Activated CD8-positive, alpha-beta memory T cell treated with anti-CD3 and anti-CD28 coated beads, Interleukin-2, amount 50 U/mL, for 1 hour (primary cell): Measurements from ENCODE around the gene MBD3L5.
"Not testable (repeated sequence)": the region's sequence is repeated elsewhere in the genome, so short reads cannot be mapped to it uniquely, and the experiment has no call there.

Source experiments
- DNase-seq: peaks from one replicate; pipeline ENCODE4 v3.0.0-alpha.2; 2020; ENCODE audit errors: extremely low read depth

Gene MBD3L5

DNA sequence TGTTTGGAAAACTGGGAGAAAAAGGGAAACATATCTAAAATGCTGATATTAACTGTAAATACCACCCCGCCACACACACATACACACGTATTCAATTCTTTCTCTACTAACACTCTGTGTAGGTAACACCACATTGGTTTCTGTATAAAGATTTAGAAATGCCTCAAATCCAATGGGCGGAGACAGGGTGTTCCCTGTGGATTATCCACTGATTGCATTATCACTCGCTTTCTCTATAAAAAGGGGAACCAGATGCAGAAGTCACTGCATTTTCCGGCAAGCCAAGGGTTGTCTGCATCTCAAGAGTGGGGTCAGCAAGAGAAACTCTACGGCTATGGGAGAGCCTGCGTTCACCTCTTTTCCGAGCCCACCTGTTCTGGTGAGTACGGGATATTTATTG is at the start of gene MBD3L5:
TSS of gene MBD3L5 (plus strand) at position 301 of the 400 bp plus-strand sequence. CDS start at position 335, 34 bp downstream.
- DNase-seq, result not testable (repeated sequence)

DNA sequence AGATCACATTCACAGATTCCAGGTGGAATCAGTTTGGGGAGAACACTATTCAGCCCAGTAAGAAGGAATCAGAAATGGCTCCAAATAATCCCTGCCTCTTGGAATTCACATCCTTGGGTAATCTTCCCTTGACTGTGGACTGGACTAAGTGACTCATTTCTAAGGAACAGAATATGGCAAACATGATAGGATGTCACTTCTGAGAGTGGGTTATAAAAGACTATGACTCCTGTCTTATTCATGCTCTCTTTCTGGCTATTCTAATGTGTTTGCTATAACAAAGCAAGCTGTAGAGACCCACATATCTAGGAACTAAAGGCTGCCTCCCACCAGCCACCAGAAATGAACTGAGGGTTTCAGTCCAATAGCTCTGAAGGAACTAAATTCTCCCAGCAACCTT is 46.9 kb upstream of the MBD3L5 start:
- no peak for DNase-seq

DNA sequence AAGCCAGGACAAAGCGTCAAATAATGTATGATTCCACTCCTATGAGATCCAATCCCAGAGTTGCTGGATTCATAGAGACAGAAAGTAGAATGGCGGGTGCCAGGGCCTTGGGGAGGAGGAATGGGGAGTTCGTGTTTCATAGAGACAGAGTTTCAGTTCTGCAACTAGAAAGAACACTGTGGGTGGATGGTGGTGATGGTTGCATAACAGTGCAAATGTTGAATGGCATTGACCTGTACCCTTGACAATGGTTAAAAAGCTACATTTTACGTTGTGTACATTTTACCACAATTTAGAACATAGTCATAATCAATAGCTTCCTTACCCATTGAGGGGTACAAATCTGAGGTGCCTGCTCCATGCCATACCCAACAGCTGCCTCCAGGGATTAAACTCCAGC is 42.5 kb upstream of the MBD3L5 start:
- DNase-seq, result no peak

DNA sequence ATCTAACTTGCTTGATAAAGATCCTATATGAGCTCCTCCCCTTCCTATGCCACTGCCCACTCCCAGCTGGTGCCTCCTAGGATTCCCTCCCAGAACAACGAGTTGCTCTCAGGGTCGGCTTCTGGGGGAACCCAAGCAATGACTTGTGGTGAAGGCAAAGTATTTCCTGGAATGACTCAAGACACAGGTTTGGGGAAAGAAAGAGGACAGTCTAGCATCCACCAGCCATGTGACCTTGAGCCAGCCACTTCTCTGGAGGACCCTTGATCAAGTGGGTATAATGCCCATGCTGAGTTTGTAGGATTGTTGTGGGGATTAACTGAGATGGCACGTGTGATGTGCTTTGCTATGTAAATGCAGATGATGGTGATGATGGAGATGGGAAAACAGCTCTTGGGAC is 42.1 kb upstream of the MBD3L5 start:
- DNase-seq, result no peak

DNA sequence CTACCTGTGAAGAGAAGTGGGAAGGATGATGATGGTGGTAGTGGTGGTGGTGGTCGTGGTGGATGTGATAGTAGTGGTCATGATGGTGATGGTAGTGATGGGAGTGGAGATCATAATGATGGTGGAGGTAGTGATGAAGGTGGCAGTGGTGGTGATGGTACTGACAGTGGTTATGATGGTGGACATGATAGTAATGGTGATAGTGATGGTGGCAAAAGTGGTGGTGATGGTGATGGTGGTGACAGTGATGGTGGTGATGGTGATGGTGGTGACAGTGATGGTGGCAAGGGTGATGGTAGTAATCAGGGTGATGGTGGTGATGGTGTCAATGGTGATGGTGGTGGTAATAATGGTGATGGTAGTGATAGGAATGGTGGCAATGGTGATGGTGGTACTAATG is 35.3 kb upstream of the MBD3L5 start:
- DNase-seq, result no peak

DNA sequence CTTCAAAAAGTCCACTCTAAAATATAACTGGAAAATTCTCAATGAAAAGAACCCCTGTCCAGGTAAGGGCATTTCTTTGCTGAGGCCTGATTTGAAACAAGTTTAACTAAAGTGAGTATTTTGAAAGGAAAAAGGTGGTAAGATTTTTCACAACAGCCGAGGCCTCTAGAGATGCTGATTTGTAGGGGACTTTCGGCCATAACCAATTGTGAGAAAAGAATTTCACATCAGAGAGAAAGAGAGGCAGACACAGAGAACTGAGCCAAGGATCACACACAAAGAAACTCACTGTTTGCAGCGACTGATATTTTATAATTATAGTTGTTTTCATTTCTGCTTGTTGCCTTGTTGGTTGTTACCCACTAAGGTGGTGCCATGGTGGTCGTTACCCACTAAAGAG is 33.6 kb upstream of the MBD3L5 start:
- DNase-seq, result no peak

DNA sequence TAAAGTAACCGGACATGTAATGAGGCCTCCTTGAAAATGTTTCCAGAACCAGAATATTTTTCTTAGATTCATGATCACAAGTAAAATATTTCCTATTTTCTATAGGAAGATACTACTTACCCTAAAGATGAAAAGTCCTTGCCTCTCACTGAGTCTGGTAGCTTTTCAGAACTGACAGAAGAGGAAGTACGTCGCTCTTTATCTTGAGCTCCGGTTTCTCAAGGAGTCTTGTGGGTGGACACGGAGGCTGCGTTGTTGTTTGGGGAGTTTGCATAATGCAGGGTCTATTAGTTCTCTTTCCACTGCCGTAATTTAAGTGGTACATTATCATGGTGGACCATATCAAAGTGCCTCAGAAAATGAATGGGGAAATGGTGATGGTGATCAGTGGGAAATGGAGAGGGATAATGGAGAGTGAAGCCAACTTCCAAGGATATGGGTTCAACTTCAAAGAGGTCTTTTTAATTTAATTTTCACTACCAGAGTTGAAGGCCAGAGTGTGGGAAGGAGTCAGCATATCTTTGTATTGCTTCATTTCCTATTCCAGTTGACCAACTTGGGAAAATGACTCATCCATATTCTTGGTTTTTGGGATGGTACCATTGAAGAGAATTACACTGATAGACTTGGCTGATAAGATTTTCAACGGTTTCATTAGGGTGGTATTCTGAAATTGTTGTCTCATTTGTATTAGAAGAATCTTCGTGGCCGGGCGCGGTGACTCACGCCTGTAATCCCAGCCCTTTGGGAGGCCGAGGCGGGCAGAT is 32.5 kb upstream of the MBD3L5 start:
- no peak for DNase-seq

DNA sequence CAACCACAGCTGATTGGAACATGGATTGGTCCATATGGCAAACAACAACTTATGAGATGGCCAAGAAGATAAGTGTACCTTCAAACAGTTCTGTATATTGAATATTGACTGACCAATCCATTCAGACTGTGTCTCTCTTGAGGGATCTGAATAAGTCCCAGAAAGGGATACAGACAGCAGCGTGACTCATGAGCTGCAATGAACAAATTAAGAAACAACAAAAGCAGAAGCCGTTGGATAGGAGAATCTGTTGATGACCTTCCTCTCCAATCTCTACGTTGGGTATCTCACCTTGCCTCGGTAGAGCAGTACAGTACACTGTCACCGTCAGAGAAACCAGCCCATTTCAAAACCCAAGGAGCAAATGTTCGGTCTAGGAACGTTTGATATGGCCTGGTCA is 30.4 kb upstream of the MBD3L5 start:
- DNase-seq, result no peak

DNA sequence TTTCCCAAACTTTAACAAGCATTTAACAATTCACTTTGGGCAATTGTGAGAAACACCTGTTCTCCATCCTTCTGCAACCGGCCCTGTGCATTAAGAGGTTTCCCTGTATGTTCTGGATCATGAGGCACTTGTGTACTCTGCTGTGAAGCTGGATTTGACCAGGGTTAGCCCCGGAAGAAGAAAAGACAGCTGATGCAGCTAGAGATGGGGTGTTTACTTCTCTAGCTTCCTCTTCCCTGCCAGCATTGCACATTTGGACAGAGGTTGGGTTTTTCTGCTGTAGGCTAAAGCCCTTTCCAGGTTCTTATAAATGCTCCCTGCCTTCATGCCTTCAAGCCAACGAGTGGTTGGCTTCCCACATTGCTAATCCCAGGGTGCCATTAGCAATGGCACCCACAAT is 30.0 kb upstream of the MBD3L5 start:
- DNase-seq, result no peak

DNA sequence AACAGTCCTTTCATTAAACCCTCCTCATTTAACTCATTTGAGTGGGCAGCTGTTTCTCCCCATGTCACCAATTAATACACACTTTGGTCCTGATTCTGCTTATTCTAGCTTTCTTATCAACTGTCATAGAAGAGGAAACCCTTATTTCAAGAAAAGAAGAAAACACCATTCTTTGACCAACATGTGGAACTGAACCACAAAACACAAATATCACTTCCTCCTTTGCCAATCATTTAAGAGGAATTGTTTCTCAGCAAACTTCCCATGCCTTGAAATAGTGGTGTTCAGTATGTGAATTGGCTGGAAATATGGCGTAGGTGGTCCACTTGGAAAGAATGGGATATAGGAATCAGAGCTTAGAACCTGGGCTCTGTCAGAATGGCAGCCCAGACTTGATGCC is 29.6 kb upstream of the MBD3L5 start:
- DNase-seq, result no peak

DNA sequence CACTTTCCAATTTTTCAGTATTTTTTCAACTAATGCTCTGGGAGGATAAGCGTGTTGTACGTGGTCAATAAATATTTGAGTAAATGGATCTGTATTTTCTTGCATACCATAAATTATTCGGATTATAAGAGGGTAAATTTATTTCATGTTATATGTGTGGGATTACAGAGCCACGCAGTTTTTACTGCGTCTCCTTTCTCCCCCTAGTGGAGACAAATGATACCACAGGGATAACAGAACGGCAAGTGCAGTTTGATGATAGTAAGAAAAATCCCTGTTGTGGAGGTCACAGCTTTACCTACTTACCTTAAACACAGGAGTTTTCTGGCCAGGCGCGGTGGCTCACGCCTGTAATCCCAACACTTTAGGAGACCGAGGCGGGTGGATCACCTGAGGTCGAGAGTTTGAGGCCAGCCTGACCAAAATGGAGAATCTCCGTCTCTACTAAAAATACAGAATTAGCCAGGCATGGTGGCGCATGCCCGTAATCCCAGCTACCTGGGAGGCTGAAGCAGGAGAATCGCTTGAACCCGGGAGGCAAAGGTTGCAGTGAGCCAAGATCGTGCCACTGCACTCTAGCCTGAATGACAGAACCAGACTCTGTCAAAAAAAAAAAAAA is 26.0 kb upstream of the MBD3L5 start:
- no peak for DNase-seq

DNA sequence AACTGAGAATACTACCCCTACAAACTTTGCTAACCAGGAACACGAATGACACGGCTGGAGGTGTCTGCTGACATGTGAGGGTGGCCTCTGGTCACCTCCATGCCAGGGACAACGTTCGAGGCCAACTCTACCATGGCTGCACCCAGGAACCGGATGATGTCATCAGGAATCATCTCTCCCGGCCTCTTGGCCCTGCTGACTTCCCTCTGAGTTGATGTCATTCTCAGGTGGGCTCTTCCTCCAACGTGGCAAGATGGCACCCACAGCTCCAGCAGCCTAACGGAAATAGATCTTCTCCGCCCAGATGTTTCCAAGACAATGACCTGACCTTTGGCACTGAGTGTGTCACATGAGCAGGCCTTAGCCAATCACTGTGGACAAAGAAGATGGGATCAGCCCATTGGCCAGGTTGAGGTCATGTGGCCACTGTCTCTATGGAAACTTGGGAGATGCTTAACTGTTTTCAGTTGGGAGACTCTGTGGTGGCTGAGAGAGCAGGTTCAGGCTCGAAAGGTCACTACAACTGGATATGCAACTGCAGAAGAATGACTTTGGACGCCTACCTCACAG is 24.2 kb upstream of the MBD3L5 start:
- DNase-seq, result no peak

DNA sequence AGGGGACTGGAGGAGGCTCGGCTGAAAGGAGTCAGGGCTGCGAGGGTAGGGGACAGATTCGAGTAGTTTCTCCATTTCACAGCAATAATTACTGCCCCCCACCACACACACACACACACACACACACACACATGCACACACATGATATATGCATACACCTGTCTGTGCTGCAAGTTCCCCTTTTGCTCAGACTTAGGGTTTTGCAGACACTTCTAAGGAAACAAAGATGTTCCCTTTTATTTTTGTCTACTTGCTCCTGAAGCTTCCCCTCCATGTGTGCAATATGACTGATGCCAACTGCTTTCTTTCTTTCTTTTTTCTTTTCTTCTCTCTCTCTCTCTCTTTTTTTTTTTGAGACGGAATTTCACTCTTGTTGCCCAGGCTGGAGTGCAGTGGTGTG is 22.5 kb upstream of the MBD3L5 start:
- DNase-seq, result no peak

DNA sequence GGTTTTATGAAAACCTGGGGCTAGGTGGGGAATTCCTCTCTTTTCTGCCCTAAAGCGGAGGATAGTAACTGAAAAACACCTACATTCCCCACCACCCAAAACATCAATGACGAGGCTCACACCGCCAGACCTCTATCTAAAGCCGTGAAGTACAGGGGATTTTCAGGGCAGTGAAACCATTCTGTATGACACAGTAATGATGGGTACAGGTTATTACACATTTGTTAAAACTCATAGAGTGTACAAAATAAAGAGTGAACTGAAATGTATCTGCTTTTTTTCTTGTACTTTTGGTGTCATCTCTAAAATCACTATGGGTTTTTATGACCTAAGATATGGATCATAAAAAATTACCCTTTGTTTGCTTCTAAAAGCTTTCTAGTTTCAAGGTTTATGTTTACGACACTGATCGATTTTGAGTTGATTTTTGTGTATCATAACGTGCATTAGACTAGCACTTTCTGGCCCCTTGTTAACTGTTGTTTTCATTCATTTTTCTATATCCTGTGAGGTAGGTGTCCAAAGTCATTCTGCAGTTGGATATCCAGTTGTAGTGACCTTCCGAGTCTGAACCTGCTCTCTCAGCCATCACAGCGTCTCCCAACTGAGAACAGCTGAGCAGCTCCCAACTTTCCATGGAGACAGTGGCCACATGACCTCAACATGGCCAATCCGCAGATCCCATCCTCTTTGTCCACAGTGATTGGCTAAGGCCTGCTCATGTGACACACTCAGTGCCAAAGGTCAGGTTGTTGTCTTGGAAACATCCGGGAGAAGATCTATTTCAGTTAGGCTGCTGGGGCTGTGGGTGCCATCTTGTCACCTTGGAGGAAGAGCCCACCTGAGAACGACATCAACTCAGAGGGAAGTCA is 19.4 kb upstream of the MBD3L5 start:
- DNase-seq, result no peak

DNA sequence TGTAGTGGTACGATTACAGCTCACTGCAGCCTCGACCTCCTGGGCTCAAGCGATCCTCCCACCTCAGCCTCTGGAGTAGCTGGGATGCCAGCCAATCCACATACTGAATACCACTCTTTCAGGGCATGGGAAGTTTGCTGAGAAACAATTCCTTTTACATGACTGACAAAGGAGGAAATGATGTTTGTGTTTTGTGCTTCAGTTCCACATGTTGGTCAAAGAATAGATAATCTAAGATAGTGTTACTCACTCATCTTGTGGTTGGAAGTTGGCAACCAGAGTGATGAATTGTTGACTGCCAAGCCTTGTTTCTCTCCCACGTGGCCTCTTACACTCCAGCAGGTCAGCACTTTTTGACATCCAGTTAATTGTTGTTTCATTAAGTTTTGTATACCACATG is 16.7 kb upstream of the MBD3L5 start:
- no peak for DNase-seq

DNA sequence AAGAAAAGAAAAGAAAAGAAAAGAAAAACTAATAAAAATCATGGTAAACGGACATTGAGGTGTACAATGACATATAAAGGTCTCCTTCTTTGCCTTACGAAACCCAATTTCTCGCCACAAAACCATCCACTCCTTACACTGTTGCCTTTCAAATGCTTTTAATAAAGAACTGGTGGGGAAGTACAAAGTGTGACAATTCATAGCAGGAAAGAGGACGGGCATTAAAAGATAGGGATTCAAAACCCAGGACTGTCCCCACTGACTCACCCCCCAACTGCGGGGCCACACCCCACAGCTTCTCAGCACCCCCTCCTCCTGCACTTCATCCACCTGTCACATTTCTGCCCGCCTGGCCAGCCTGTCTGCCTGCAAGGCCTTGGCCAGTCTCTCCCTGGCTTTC is 11.6 kb upstream of the MBD3L5 start:
- no peak for DNase-seq

DNA sequence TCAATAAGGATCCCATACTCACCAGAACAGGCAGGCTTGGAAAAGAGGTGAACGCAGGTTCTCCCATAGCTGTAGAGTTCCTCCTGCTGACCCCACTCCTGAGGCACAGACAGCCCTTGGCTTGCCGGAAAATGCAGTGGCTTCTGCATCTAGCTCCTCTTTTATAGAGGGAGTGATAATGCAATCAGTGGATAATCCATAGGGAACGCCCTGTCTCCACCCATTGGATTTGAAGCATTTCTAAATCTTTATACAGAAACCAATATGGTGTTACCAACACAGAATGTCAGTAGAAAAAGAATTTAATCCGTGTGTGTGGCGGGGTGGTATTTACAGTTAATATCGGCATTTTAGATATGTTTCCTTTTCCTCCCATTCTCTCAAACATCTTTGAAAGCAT is 9.0 kb upstream of the MBD3L5 start, which contains the start of gene MBD3L2B:
TSS of gene MBD3L2B (minus strand) at position 101 of the 400 bp plus-strand sequence. CDS start at position 67, 34 bp downstream.
- not testable (repeated sequence) for DNase-seq

DNA sequence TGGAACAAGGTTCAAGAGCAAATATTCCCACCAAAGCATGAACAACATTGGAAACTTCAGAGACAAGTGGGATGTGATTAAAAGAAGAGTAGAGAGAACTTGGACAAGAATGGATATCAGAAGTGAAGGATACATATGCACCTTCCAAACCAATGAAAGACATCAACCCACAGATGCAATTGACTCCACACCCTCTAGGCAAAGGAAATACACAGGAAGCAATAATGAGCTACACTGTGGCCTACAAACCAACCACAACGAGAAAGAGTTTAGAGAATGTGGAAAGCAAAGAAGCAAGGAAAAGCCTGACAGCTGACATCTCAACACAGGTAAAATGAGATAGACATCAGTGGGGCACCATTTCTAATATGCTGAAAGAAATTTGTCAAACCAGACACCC is 1.6 kb upstream of the MBD3L5 start:
- DNase-seq, result not testable (repeated sequence)

DNA sequence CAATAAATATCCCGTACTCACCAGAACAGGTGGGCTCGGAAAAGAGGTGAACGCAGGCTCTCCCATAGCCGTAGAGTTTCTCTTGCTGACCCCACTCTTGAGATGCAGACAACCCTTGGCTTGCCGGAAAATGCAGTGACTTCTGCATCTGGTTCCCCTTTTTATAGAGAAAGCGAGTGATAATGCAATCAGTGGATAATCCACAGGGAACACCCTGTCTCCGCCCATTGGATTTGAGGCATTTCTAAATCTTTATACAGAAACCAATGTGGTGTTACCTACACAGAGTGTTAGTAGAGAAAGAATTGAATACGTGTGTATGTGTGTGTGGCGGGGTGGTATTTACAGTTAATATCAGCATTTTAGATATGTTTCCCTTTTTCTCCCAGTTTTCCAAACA is 9.7 kb downstream of the MBD3L5 start, which contains the start of gene MBD3L4:
TSS of gene MBD3L4 (minus strand) at position 101 of the 400 bp plus-strand sequence. CDS start at position 66, 35 bp downstream.
- DNase-seq, result not testable (repeated sequence)

DNA sequence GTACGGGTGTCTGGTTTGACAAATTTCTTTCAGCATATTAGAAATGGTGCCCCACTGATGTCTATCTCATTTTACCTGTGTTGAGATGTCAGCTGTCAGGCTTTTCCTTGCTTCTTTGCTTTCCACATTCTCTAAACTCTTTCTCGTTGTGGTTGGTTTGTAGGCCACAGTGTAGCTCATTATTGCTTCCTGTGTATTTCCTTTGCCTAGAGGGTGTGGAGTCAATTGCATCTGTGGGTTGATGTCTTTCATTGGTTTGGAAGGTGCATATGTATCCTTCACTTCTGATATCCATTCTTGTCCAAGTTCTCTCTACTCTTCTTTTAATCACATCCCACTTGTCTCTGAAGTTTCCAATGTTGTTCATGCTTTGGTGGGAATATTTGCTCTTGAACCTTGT is 11.2 kb downstream of the MBD3L5 start:
- DNase-seq, result not testable (repeated sequence)

DNA sequence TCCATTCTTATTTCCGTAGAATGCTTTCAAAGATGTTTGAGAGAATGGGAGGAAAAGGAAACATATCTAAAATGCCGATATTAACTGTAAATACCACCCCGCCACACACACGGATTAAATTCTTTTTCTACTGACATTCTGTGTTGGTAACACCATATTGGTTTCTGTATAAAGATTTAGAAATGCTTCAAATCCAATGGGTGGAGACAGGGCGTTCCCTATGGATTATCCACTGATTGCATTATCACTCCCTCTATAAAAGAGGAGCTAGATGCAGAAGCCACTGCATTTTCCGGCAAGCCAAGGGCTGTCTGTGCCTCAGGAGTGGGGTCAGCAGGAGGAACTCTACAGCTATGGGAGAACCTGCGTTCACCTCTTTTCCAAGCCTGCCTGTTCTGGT is 18.6 kb downstream of the MBD3L5 start, which contains the start of gene MBD3L2:
TSS of gene MBD3L2 (plus strand) at position 301 of the 400 bp plus-strand sequence. CDS start at position 354, 53 bp downstream.
- DNase-seq, result not testable (repeated sequence)

DNA sequence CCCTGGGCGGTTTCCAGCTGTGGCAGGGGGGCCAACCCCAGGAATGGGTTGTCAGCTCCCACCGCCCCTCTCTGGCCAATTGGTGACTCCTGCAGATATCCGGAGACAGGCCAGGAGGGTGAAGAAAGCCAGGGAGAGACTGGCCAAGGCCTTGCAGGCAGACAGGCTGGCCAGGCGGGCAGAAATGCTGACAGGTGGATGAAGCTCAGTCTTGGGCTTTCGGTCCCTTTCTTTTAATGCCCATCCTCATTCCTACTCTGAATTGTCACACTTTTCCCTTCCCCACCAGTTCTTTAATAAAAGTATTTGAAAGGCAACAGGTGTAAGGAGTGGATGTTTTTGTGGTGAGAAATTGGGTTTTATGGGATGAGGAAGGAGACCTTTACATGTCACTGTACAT is 21.0 kb downstream of the MBD3L5 start:
- DNase-seq, result not testable (repeated sequence)
